ENCODE results near the gene PLEKHA5. TPM values are rescaled to one million over a fixed set of nuclear protein-coding genes. Genes with fewer than 3 reads are reported as not detected.

Gene PLEKHA5
- total RNA-seq, 1 experiment from 2014 or later: 14.0 TPM

- H3K4me1 ChIP-seq (ENCODE audit: insufficient read depth, low read length, poor library complexity, severe bottlenecking): peaks cover 41% of the 10 kb centered on the region
- no peak overlapping the region for H3K4me3 ChIP-seq (ENCODE audit: low read depth, low read length, poor library complexity, severe bottlenecking)
- ChIA-PET CTCF (no interaction called here), POLR2A (ENCODE audit: low non-redundant PET) (no interaction called here)
- intact Hi-C loops (cut with micrococcal nuclease; ENCODE audit: unreplicated experiment): loop anchor here (10.0 kb wide), 1 partner anchor 356 kb away; no protein-coding TSS in a partner anchor
- no peaks in the 10 kb centered on the region for H3K9me3 ChIP-seq (ENCODE audit: low read depth, low read length, poor library complexity, severe bottlenecking)
- DNase-seq (ENCODE audit: low spot score): no peak
- H3K27ac ChIP-seq (ENCODE audit: low read depth, low read length, poor library complexity, severe bottlenecking): no peak overlapping the region
- TF ChIP-seq EZH2 (IDR thresholded peaks at IDR 0.05; ENCODE audit: borderline replicate concordance, low read depth, low read length, poor library complexity, severe bottlenecking): no peak
- TF ChIP-seq CTCF (conservative IDR thresholded peaks at IDR 0.05; ENCODE audit: low read depth, low read length): no peak
- no peaks in the 10 kb centered on the region for H3K36me3 ChIP-seq (ENCODE audit: insufficient read depth, low read length, poor library complexity, severe bottlenecking)
- BruUV-seq (replicated peaks): no TSS peak
- H3K27me3 ChIP-seq (replicated peaks; ENCODE audit: insufficient read depth, low read depth, low read length, poor library complexity): no peaks in the 10 kb centered on the region
Measured at GRCh38 chr12:19278407-19278806, 148.9 kb downstream of the PLEKHA5 start.

- CTCF ChIA-PET: no interaction called here
- no peak for TF ChIP-seq EZH2 (IDR thresholded peaks at IDR 0.05; ENCODE audit: borderline replicate concordance, low read depth, low read length, poor library complexity, severe bottlenecking)
- TF ChIP-seq CTCF (conservative IDR thresholded peaks at IDR 0.05; ENCODE audit: low read depth, low read length): no peak
- POLR2A ChIA-PET (ENCODE audit: low non-redundant PET): no interaction called here
- Histone ChIP-seq H3K36me3 (ENCODE audit: insufficient read depth, low read length, poor library complexity, severe bottlenecking) (no peaks in the 10 kb centered on the region), H3K4me1 (ENCODE audit: insufficient read depth, low read length, poor library complexity, severe bottlenecking) (peaks cover 8% of the 10 kb centered on the region), H3K27ac (ENCODE audit: low read depth, low read length, poor library complexity, severe bottlenecking) (no peak overlapping the region), H3K4me3 (ENCODE audit: low read depth, low read length, poor library complexity, severe bottlenecking) (no peak overlapping the region), H3K27me3 (replicated peaks; ENCODE audit: insufficient read depth, low read depth, low read length, poor library complexity) (no peaks in the 10 kb centered on the region), H3K9me3 (ENCODE audit: low read depth, low read length, poor library complexity, severe bottlenecking) (no peaks in the 10 kb centered on the region)
- intact Hi-C loops (cut with micrococcal nuclease; ENCODE audit: unreplicated experiment): loop anchor here (10.0 kb wide), 1 partner anchor 417 kb away; no protein-coding TSS in a partner anchor
- DNase-seq (ENCODE audit: low spot score): no peak
- no TSS peak for BruUV-seq (replicated peaks)
Measured at GRCh38 chr12:19282133-19282699, 152.7 kb downstream of the PLEKHA5 start.

- Histone ChIP-seq H3K36me3 (ENCODE audit: insufficient read depth, low read length, poor library complexity, severe bottlenecking) (no peaks in the 10 kb centered on the region), H3K4me3 (ENCODE audit: low read depth, low read length, poor library complexity, severe bottlenecking) (no peak overlapping the region), H3K27ac (ENCODE audit: low read depth, low read length, poor library complexity, severe bottlenecking) (no peak overlapping the region), H3K27me3 (replicated peaks; ENCODE audit: insufficient read depth, low read depth, low read length, poor library complexity) (no peaks in the 10 kb centered on the region), H3K9me3 (ENCODE audit: low read depth, low read length, poor library complexity, severe bottlenecking) (no peaks in the 10 kb centered on the region), H3K4me1 (ENCODE audit: insufficient read depth, low read length, poor library complexity, severe bottlenecking) (no peaks in the 10 kb centered on the region)
- intact Hi-C loops (cut with micrococcal nuclease; ENCODE audit: unreplicated experiment): loop anchor here (5.0 to 10.0 kb wide), 2 partner anchors 97 to 420 kb away; no protein-coding TSS in a partner anchor
- DNase-seq (ENCODE audit: low spot score): no peak
- BruUV-seq (replicated peaks): no TSS peak
- TF ChIP-seq CTCF (conservative IDR thresholded peaks at IDR 0.05; ENCODE audit: low read depth, low read length) (no peak), EZH2 (IDR thresholded peaks at IDR 0.05; ENCODE audit: borderline replicate concordance, low read depth, low read length, poor library complexity, severe bottlenecking) (no peak)
- POLR2A ChIA-PET (ENCODE audit: low non-redundant PET): interaction anchor here (0.7 kb wide), 1 partner anchor 98 kb away, joined by 3 read pairs; no protein-coding TSS in a partner anchor
- CTCF ChIA-PET: interaction anchor here (0.8 kb wide), 1 partner anchor 102 kb away, joined by 3 read pairs; no protein-coding TSS in a partner anchor
Measured at GRCh38 chr12:19284658-19285057, 155.1 kb downstream of the PLEKHA5 start.

All from A673 (cell line).